ENCODE data around the gene EPN3.

The EPN3 gene

DNA sequence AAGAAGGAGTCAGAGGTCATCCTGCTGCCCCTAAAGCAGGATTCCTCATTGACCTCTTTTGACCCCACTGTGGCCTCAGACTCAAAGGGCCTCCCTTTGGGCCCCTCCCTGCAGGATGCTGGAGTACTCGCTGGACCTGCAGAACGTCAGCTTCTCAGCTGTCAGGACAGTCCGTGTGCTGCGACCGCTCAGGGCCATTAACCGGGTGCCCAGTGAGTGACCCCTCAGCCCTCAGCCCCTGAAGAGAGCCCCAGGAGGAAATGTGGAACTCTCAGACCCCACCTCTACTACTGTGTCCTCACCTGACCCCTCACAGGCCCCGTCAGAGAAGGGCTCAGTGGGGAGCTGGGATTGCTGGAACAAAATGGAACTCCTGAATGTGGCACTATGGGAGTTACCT lies 37.1 kb downstream of the EPN3 start:
- DNase-seq (ENCODE audit: low read depth) = no peak

- DNase-seq (ENCODE audit: low read depth) = no peak
Observed at GRCh38 chr17:50570032-50570431, 37.5 kb downstream of the EPN3 start.

GRCh38 chr17:50570528-50570927 lies 38.0 kb downstream of the EPN3 start:
- no peak for DNase-seq (ENCODE audit: low read depth)

- DNase-seq (ENCODE audit: low read depth) = no peak
Observed at GRCh38 chr17:50571681-50572080, 39.1 kb downstream of the EPN3 start.

DNA sequence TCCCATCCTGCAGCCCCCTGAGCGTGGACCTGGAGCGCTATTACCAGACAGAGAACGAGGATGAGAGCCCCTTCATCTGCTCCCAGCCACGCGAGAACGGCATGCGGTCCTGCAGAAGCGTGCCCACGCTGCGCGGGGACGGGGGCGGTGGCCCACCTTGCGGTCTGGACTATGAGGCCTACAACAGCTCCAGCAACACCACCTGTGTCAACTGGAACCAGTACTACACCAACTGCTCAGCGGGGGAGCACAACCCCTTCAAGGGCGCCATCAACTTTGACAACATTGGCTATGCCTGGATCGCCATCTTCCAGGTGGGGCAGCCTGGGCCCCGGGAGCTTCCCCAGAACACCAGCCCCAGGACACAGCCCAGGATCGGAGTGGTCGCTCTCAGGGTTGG lies 40.0 kb downstream of the EPN3 start:
- DNase-seq (ENCODE audit: low read depth) = no peak

GRCh38 chr17:50573866-50574611 lies 41.5 kb downstream of the EPN3 start:
- no peak for DNase-seq (ENCODE audit: low read depth)

DNA sequence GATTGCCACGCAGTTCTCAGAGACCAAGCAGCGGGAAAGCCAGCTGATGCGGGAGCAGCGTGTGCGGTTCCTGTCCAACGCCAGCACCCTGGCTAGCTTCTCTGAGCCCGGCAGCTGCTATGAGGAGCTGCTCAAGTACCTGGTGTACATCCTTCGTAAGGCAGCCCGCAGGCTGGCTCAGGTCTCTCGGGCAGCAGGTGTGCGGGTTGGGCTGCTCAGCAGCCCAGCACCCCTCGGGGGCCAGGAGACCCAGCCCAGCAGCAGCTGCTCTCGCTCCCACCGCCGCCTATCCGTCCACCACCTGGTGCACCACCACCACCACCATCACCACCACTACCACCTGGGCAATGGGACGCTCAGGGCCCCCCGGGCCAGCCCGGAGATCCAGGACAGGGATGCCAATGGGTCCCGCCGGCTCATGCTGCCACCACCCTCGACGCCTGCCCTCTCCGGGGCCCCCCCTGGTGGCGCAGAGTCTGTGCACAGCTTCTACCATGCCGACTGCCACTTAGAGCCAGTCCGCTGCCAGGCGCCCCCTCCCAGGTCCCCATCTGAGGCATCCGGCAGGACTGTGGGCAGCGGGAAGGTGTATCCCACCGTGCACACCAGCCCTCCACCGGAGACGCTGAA lies 43.2 kb downstream of the EPN3 start:
- no peak for DNase-seq (ENCODE audit: low read depth)

DNA sequence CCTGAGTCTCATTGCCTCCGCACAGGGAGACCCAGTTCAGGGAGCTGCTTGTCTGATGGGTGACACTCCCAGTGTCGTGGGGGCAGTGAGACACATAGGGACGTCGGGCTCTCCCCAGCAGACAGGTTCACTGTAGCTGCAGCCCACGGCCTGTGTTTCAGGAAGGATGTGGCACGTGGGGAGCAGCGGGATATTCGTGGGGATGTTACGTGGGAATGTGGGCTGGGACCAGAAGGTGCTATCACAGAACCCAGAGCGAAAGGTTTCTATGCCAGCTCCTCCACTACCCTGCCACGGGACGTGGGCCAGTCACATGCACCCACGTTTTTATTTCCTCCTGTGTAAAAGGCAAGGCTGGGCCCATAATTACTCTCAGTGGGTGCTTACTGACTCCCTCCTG lies 44.3 kb downstream of the EPN3 start:
- no peak for DNase-seq (ENCODE audit: low read depth)

- no peak for DNase-seq (ENCODE audit: low read depth)
Observed at GRCh38 chr17:50577451-50577954, 45.0 kb downstream of the EPN3 start.

GRCh38 chr17:50578173-50578572 lies 45.6 kb downstream of the EPN3 start:
- DNase-seq (ENCODE audit: low read depth) = no peak

GRCh38 chr17:50579399-50579798 lies 46.9 kb downstream of the EPN3 start:
- DNase-seq (ENCODE audit: low read depth) = no peak

DNA sequence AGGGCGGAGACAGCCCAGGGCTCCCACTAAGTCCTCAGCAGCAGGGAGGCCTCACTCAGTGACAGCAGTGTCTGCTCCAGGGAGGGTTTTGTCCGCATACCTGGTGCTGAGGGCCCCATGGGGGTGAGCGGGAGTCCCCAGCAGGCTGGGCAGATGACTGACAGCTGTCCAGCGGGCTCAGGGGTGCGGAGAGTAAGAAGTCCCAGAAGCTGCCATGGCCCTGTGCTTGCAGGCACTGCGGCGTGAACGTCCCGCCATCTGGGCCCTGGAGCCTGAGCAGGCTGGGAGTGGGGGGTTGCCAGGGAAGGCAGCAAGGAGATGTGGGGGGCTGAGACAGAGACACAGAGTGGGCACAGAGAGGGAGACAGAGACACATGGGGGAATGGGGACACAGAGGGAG lies 48.1 kb downstream of the EPN3 start:
- DNase-seq (ENCODE audit: low read depth) = no peak

GRCh38 chr17:50581316-50581715 lies 48.8 kb downstream of the EPN3 start:
- DNase-seq (ENCODE audit: low read depth) = no peak

DNA sequence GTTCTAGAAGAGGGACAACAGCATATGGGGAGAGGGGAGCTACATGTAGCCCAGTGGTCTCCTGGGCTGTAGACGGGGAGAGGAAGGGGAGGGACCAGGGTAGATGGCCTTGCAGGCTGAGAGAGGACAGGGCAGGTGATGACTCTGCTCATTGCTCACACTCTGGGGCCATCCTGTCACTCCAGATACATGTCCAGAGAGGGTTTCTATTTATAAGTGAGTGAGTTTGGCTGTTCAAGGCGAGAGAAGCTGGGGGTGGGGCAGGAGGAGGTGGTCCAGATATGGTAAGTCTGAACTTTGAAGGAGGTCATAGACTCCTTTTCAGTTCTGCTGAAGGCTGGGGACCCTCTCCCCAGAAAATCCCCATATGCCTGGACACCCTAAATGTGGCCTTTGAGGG lies 50.2 kb downstream of the EPN3 start:
- DNase-seq (ENCODE audit: low read depth) = no peak

GRCh38 chr17:50583641-50584040 lies 51.1 kb downstream of the EPN3 start:
- no peak for DNase-seq (ENCODE audit: low read depth)

DNA sequence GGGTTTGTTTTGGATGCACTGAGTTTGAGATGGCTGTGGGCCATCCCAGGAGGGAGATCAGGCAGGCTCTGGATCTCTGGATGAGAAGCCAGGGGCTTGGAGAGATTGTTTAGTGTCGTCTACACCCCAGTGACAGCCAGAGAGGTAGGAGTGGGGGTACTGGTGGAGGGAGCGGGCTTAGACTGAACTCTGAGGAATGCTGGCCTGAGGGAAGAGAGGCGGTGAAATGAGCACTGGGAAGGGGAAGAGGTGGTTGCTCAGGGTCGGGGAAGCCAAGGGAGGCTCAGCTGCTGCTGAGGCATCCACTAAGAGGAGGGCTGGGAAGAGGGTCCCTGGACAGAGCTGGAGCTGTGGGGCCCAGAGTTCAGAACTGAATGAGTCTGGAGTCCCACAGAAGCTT lies 51.6 kb downstream of the EPN3 start:
- no peak for DNase-seq (ENCODE audit: low read depth)

DNA sequence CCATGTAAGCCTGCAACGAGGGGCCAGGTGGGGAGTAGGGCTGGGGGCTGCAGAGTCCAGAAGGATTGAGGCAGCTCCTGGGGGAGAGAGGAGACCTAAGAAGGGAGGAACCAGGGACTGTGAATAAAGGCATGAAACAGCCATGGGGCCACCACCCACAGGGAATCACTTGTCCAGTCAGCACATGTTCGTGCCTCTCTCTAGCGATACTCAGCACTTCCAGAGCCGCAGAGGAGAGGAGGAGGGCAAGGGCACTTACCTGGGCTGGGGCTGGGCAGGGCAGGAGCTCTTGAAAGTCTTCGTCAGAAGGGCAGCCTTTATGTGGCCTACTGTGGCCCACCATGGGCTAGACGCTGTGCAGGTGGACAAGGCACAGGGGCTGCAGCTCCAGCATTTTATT lies 52.2 kb downstream of the EPN3 start:
- no peak for DNase-seq (ENCODE audit: low read depth)

GRCh38 chr17:50585346-50585745 lies 52.8 kb downstream of the EPN3 start:
- no peak for DNase-seq (ENCODE audit: low read depth)

DNA sequence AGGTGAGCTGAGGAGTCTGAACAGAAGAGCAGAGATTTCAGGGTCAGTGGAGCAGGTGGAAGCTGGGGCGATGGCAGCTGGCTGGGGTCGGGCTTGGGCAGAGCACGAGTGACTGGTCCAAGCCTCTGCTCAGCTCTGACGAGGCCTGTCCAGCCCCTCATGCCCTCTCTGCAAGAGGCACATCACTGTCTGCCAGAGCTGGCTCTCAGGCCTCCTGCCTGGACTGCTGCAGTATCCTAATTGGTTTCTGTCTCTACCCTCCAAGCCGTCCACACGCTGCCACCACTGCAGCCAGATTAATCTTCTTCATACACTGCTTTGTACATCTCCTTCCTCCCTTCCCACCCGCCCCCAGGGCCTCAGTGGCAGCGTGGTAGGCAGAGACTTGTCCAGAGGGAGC lies 53.4 kb downstream of the EPN3 start:
- DNase-seq (ENCODE audit: low read depth) = no peak

DNA sequence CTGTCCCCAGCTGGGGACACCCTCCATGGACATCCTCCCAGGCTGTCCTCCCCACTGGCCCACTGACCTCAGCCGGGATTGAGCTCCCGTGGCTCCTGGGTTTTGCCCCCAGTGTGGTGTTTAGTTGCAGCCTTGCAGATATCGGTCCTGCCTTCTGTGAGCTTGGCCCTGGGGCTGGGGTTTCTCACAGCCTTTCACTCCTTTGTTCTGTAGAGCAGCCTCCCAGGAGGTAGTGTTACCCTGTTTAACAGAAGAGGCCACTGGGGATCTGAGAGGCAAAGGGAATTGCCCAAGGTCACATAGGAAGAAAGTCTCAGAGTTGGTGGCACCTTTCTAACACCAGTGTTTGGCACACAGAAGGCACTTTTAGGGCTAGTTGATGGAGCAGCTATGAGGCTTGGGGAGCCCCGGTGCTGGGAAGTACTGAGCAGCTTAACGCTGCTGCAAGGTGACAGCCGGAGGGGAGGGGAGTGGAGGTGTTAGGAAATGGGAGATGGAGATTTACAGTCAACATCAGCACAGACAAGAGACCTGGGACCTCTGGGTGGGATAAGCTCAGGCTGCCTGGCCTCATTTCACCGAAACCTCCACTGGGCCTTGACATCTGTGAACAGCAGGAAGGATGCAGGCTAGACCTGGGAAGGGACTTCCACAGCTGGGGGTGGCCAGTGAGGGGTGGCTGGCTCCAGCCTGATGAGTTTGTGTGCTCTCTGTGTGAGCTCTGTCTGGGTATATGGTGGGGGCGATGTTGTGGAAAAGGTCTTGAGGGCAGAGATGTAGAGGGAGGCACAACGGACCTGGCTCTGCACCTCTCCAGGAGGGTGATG lies 54.1 kb downstream of the EPN3 start:
- no peak for DNase-seq (ENCODE audit: low read depth)

DNA sequence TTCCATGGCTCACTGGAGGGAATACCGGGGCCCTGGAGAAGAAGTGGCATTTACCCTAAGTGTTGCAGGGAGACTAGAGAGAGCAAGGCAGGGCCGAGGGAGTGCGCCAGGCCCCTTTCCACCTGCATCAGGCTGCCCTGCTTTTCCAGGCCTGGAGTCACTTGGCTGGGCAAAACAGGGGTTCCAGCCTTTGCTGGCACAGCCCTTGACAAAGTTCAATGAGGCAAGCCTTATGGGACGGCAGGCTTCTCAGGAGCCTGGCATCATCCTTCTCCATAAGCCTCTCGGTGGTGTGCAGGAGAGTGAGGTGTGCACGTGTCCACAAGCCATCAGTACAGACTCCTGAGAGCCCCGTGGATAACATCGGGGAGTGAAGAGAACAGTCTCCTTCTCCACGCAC lies 55.0 kb downstream of the EPN3 start:
- no peak for DNase-seq (ENCODE audit: low read depth)

DNA sequence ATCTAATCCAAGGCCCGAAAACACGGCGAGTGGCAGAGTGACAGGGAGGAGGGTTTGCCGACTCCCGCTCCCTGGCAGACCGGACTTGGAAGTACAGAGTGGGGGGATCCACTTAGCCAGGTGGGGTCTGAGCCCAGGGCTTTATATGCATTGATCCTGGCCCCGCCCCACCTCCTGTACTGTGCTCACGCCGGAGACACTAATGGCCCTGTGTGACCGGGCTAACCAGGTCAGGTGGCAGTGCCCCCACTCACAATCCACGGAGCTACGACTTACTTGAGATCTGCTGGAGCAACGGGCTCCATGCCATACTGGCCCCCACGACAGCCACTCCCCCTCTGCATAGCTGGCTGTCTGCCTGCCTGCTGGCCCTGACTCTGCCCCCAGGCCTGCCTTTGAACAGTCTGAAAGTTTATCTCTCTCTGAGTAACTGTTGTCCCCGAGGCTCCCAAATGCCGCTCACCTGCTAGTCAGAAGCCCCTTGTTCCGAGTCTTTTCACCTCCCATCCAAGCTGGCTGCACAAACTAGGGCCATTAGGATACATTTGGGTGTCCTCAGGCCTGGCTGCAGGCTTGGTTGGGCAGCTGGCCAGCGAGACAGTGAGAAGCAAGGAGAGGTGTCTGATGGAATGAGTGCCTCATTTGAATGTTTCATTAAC lies 56.0 kb downstream of the EPN3 start:
- no peak for DNase-seq (ENCODE audit: low read depth)
